NK-92 treated with Interleukin-12 subunit alpha and Interleukin-12 subunit beta, amount 100 ng/mL, for 24 hours (cell line): Measurements from ENCODE around the gene SNX18.

Source experiments
- DNase-seq: peaks from one replicate; lab custom pipeline; 2025; lab: John Stamatoyannopoulos, UW

SNX18 gene

DNA sequence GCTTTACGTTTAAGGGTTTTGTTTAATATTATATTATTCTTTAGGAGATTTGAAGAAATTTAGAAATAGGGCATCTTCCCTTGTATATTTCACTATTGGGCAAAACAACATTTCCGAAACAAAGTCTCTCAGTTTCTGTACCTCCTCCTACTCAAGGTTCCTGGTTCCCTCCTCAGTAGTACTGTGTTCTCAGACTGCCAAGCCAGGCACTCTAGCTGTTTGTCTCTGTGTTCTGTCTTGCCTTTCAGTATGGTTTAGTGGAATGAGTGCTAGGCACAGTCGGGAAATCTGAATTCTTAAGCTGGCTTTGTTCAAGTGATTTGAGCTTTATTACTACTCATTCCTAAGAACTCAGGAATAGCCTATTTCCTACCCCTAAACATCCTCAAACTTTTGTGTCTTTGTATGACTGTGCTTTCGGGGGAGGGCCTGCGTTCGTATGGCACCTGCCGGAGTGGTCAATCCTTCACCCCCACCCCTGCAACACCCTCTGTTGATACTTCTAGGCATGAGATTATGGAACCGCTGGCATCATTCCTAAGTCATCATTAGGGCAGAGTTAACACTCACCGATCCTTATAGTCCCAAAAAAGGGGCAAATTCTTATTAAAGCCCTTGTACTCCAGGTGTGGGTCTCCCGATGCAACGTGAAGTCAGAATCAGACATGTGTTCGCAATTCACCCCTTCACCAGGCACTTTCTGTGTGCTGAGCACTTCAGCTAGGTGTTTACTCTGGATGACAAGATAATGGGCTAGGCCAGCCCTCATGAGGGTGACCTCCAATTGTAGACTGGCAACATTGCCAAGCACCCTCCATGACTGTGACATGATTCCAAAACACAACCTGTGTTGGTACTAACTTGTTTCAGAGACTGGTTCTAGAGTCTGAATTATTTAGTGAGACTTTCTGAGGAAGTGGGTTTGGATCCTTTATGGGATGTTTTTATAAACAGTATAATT is 24.5 kb downstream of the SNX18 start:
- DNase-seq = no peak

DNA sequence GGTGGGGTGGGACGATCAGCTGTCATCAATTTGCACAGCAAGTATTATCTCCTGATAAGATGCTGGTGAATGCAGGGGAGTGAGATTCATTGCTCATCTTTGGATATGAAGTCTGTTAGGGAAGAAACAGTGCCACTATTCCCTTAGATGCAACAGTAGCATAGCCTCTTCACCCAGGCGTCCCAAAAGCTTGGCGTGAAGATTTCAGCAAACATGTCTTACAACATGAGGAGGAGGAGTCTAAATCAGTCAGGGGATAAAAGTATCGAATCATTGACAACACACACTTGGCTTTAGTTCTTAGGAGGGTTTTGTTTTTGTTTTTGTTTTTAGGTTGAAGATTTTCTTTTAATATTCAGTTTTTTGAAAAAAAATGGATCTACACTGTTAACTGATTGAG is 26.5 kb downstream of the SNX18 start:
- DNase-seq = no peak

DNA sequence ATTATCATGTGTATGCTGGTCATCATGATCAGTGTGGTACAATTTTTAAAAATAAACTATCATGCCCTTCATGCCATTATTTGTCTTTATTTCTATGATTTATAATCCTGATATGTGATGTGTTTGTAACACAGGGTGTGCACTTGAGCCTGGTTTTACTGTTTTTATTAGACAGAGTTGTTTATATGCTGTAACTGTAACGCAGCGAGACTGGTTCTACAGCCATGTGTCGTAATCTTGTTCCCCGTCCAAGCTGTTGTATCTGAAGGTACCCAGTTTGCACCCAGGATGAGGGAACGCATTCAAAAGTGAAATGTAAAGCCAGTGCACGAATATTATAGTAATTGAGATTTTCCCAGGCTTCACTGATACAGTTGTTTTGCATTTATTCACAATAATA is 28.2 kb downstream of the SNX18 start:
- DNase-seq = no peak

DNA sequence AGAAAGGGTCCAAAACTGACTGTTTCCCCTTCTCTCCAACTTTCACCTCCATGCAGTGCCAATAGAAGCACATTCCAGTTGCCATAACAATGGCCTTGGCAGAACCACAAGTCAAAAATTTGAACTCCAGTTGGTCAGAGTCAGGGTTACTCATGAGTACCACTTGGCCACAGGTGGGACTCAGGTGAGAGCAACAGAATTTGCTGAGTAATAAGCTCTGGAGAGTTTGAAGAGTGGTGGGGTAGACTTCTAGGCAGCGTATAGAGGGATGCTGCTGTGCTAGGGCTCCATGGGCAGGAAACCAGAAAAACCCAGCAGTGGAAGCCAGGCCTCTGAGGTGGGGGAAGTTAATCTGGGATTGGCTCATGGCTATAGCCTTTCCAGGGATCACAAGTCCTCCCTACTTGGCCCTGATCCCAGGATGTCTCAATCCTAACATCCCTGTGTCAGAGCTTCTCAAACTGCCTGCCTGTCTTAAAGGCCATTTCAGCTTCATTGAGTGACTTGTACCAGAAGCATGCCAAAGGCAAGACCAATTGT is 30.2 kb downstream of the SNX18 start:
- DNase-seq = no peak

DNA sequence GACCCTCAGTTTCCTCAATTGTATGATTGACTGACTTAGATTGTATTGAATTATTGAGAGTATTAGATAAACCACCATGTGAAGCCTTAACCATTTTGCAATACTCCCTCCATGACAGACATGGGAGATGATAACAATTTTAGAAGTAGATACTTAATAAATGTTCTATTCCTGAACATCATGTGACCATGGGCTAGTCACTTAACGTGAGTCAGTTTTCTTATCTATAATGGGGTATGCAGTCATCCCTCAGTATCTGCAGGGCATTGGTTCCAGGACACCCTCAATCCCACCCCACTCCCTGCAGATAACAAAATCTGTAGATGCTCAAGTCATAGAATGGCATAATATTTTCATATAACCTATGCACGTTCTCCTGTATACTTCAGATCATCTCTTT is 31.0 kb downstream of the SNX18 start:
- no peak for DNase-seq

DNA sequence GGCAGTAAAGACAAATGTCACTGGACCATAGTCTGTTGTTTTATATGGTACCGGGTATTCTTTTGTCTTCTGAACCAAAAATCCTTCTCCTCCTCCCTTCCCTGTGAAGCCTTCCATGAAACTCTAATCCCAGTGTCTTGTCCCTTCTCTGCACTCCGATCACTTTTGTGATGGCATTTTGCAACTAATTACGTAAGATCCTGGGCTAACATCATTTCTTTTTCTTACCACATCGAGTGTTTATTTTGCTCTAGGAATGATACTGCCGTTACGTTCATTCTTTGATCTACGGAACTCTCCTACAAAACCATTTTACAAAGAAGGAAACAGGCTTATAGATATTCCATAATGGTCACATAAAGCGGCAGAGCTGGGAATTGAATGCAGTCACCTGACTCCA is 33.7 kb downstream of the SNX18 start:
- no peak for DNase-seq

DNA sequence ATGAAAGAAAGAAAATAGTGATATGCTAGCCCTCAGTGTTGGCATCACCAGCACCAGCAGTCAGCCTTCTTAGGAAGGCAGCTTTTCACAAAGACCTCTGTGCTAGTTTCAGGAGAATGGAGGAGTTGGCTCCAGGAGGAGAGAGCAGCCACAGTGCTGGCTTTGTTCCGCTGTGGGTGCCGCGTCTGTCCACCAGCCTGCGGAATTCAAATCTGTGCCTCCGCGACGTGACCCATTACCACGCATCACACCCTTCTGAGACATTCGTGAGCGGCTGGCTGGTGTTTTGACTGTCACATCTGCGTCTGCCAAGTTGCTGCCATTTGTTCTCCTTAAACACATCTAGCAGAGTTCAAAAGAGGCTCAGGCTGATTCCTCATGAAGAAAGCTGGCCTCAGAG is 34.4 kb downstream of the SNX18 start:
- no peak for DNase-seq

DNA sequence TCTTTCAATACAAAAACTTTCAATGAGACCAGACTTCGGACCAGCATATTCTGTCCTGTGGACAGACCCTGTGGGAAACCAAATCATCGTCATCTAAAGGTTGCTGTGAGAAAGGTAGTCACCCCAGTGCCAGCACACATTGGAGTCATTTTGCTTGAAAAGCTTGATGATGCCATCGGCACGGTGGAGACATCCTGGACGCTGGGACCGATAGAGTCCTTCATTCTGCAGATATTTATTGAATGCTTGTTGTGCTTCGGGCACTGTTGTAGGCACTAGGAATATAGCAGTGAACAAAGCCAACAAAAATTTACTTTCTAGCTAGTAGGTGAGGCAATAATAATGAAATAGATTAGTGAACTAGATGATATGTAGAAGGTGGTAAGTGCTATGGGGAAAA is 34.9 kb downstream of the SNX18 start:
- DNase-seq = no peak

DNA sequence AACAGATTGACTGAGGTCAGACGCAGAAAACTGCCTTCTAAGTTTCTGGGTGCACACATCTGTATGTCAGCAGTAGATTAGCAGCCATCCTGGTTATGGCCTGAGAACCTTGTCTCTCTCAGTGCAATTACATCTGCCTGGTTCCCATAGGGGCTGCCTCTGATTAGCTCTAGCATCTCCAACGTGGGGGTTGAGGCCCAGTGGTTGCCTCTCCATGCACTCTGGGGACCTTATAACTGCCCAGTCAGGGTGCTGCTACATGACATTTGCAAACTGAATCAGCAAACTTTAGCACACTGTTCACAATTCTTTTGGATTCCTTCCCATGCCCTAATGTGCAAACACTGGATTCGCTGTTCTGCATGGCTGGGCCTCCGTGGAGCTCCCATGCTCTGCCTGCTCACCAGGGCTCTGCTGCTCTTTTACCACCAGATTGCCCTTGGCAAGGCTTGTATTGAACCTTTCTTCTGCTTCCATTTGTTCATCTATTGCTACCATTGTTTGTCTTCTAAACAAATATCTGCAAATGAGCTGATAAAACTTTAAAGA is 36.2 kb downstream of the SNX18 start:
- no peak for DNase-seq

DNA sequence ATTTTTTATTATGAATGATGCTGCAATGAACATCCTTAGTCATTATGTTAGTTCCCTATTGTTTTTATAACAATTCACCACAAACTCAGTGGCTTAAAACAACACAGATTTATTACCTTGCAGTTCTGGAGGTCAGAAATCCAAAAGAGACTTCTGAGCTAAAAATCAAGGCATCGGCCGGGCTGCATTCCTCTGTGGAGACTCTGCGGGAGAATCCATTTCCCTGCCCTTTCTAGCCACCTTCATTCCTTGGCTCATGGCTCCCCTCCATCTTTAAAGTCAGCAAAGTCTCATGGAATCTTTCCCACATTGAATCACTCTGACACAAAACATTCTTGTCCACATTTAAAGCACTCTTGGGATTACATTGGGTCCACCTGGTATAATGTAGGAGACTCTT is 38.6 kb downstream of the SNX18 start:
- DNase-seq = no peak

DNA sequence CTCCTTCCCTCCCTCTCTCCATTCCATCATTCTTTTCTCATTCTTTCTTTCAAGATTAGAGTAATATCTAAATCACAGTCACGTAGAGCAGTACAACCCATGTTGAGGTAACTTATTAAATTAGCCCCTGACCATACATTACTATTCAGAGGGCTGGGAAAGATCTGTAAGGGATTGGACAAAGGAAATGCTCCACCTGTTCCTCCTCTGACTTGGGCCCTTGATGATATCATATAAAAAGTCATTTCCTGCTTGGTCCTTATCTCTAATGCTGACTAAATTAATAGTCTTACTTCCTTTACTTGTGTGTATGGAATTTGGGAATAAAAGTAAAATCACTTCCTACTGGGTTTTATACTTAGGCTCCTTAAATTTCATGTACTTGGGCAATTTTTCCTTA is 40.8 kb downstream of the SNX18 start:
- no peak for DNase-seq

DNA sequence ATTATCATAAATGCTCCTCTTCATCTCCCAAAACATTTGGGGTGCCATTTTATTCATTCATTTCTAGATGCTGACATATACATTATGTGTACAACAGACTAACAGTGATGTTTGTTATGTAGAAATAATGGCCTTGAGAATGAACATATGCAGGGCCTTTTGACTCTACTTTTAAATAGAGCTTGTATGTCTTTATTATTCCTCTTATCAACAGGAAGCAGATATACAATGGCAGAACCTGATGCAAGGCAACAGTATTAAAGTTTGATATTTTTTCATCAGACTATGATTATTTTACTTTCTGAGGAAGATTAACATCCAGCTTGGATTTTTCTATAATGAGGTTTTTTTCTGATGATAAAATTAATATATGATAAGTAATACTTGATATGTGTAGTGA is 44.1 kb downstream of the SNX18 start:
- DNase-seq = no peak

DNA sequence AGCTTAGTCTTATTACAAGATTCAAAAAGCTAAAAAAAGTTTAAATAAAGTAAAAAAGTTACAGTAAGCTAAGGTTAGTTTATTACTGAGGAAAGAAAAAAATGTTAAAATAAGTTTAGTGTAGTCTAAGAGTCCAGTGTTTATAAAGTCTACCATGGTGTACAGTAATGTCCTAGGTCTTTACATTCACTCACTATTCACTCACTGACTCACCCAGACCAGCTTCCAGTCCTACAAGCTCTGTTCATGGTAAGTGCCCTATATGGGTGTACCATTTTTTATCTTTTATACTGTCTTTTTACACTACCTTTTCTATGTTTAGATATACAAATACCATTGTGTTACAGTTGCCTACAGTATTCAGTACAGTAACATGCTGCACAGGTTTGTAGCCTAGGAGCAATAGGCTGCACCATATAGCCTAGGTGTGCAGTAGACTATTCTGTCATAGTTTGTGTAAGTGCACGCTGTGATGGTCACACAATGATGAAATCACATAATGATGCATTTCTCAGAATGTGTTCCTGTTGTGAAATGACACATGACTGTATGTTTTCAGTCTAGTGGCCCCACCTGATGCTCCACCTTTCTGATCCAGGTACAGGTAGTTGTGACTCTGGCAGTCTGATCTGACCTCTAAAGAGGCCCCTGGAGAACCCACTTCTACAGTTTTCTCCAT is 45.7 kb downstream of the SNX18 start:
- no peak for DNase-seq

DNA sequence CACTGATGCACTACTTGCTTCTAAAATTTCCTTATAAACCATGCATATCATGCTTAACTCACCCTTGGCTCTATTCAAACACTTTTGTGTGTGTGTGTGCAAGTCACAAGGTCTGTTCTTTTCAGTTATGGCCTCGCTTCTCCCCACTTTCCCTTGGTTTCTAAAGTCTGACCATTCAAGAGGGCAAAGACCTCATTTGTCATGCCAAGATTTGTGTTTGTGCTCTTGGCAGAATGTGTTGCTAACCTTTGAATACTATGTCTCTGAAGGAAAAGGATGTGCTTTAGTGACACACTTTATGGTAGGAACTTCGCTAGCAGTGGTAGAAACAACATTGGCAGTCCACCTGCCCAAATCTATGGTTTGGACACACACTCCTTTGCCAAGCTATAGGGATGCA is 50.4 kb downstream of the SNX18 start:
- no peak for DNase-seq

DNA sequence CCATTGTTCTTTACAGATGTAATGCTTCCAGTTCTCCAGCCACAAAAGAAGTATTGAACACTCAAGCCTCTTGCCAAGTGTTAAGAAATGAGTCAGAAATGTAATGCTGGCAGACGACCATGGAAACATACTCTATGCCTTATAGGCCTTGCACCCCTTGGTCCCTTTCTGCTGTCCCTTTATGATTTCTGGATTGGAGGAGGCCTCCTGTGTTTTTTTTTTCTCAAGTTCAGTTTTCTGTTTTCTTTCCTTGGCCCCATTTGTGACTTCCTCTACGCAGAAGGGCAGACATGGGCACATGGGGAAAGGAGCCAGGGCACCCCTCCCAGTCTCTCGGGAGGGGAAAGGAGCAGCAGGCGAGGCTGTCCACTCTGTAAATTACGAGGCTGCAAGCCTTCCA is 53.4 kb downstream of the SNX18 start:
- DNase-seq = no peak

DNA sequence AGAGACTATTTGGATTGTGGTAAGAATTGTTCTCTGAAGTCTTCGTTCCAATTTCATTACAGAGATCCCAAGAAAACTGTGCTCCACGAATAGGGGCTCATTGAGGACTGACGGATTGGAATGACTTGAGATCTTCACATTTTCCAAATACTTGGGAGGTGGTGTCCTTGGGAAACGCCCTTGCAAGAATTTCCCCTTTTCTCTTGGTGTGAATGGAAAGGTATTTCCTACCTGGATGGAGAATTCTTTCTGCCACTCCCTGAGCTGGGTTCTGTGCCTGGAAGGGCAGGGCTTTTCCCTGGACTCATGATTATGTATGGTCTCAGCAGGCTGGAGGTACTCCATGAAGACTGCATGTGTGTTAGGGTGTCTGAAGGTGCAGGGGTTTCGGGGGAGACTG is 53.9 kb downstream of the SNX18 start:
- no peak for DNase-seq

DNA sequence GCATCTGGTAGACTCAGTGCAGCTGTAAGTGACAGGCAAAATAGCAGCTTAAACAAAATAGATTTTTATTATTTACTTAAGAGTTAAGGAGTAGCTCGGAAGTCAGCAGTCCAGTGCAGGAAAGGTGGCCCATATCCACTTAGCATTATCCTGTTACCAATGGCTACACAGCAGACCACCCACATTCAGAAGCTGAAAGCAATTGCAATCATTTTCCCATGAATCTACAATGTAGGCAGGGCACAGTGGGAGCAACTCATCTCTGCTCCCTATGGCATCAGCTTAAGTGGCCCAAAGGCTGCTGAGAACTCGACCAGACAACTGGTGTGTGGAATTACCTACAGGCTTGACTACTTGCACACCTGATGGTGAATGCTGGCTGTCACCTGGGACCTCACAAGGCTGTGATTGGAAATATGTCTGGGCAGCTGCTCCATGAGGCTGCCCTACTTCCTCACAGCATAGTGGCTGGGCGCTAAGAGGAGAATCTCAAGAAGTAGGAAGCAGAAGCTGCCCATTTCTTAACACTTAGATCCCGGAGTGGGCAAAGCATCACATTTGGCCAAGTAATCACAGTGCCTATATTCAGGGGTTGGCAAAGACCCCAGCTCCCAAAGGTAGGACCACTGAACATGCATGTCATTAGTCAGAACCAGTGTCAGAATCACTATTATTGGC is 56.4 kb downstream of the SNX18 start:
- no peak for DNase-seq

DNA sequence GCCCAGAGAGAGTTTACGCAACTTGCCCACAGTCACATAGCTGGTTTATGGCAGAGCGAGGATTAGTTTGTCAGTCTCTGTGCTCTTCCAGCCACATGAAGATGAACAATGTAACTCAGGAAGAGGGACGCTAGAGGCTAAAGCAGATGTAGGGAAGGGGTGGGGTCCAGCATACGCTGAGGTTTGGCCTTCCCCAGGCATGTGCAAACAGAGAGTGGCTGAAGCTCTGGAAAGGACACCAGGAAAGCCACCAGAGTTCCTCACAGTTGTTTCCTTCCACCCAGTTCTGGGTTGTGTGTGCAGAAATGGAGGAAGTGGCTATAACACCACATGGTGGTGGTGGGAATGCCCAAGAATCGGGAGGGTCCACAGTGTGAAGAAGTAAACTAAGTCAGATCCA is 60.0 kb downstream of the SNX18 start:
- DNase-seq = no peak

DNA sequence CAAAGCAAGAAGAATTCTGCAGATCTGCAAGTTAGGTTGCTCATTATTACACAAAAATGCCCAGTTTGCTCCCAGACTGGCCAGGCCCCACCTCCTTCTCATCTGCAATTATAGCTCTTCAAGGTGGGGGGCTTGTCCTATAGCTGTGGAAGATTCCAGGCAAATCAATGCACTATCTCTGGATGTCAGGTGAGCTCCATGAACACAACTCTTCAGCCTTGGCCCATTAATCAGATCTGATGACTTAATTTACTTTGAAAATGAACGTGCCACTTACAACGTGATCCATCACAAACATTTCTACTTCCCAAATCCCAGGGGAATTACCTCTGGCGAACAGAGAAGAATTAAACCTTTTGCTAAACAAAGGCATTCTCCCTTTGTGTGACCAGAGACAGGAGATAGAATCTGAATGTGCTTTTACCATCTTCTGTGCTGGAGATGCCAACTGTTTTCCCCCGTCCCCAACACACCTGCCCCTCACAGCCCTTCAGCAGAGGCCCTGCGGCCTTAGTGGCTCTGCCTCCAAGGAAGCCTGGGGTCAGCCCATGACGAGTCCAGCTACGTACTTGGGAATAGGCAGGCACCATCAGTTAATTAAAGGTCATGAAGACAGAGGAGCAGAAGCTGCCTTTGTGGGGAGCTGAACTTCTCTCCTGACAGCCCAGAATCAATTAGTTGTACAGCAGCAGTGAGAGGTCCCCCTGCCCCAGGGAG is 60.5 kb downstream of the SNX18 start:
- no peak for DNase-seq

DNA sequence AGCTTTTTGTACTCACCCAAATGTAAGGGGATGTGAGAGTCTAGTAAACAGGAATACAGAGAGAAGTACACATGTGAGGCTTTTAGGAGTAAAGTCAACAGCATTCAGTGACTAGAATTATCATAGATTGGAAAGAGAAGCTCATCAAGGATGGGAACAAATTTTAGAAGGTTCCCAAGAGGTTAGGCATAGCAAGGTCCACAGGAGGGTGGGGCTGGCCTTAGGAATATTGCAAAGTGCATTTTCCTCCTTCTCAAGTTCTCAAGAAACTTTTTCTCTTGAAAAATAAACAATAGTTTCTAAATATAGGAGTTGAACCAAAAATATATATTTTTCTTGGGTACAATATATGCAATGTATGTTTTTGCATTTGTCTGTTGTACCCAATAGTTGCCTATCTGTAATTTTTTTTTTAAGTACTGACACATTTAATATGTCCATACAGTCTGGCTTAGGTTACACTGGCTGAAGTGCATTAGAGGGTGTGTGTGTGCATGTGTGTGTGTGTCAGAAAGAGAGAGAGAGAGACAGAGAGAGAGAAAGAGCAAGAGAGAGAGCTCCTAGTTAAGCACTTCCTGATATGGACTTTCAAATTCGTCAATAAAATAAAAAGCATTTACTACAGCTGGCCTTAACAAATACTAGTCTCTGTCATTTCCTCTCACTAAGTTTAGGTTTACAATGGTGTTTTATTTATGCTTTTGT is 62.2 kb downstream of the SNX18 start:
- no peak for DNase-seq
